Stimulated activated CD8-positive, alpha-beta memory T cell treated with anti-CD3 and anti-CD28 coated beads, Interleukin-15, amount 100 ng/mL, for 24 hours (primary cell): Measurements from ENCODE around the gene CLEC4M.
"Not testable (repeated sequence)": the region's sequence is repeated elsewhere in the genome, so short reads cannot be mapped to it uniquely, and the experiment has no call there.

ENCODE experiments used
- DNase-seq: peaks from one replicate; pipeline ENCODE4 v3.0.0-alpha.2; 2020; ENCODE audit warnings: low read depth

CLEC4M gene

GRCh38 chr19:7773841-7774240, 10.8 kb downstream of the CLEC4M start:
- no peak for DNase-seq

- no peak for DNase-seq
Measured at GRCh38 chr19:7775761-7776160, 12.7 kb downstream of the CLEC4M start.

GRCh38 chr19:7778081-7778480, 15.0 kb downstream of the CLEC4M start:
- DNase-seq, result no peak

- no peak for DNase-seq
Measured at GRCh38 chr19:7779631-7780486, 16.8 kb downstream of the CLEC4M start.

GRCh38 chr19:7781157-7781556, 18.1 kb downstream of the CLEC4M start:
- no peak for DNase-seq

- DNase-seq, result no peak
Measured at GRCh38 chr19:7783991-7784423, 21.0 kb downstream of the CLEC4M start.

- no peak for DNase-seq
Measured at GRCh38 chr19:7784856-7785255, 21.8 kb downstream of the CLEC4M start.

GRCh38 chr19:7787141-7787540, 24.1 kb downstream of the CLEC4M start:
- no peak for DNase-seq

- no peak for DNase-seq
Measured at GRCh38 chr19:7787602-7788177, 24.6 kb downstream of the CLEC4M start.

- no peak for DNase-seq
Measured at GRCh38 chr19:7788178-7788932, 25.3 kb downstream of the CLEC4M start.

- DNase-seq, result no peak
Measured at GRCh38 chr19:7788933-7789323, 25.9 kb downstream of the CLEC4M start.

- DNase-seq, result no peak
Measured at GRCh38 chr19:7789447-7789846, 26.4 kb downstream of the CLEC4M start.

GRCh38 chr19:7790416-7790815, 27.4 kb downstream of the CLEC4M start:
- no peak for DNase-seq

GRCh38 chr19:7792281-7792680, 29.2 kb downstream of the CLEC4M start:
- no peak for DNase-seq

GRCh38 chr19:7792701-7793100, 29.7 kb downstream of the CLEC4M start:
- DNase-seq, result not testable (repeated sequence)

- no peak for DNase-seq
Measured at GRCh38 chr19:7793493-7793892, 30.4 kb downstream of the CLEC4M start.

- DNase-seq, result no peak
Measured at GRCh38 chr19:7795555-7796161, 32.6 kb downstream of the CLEC4M start.

GRCh38 chr19:7799640-7800355, 36.8 kb downstream of the CLEC4M start:
- DNase-seq, result no peak

- DNase-seq, result no peak
Measured at GRCh38 chr19:7801020-7801570, 38.1 kb downstream of the CLEC4M start.

- no peak for DNase-seq
Measured at GRCh38 chr19:7806234-7806633, 43.2 kb downstream of the CLEC4M start.

GRCh38 chr19:7806876-7807275, 43.8 kb downstream of the CLEC4M start:
- no peak for DNase-seq

GRCh38 chr19:7808108-7808507, 45.1 kb downstream of the CLEC4M start:
- DNase-seq, result no peak
